T-cell (primary cell): ENCODE measurements around the gene CCDC87. TPM values are rescaled to one million over a fixed set of nuclear protein-coding genes. Genes with fewer than 3 reads are reported as not detected.
A peak's percentile ranks its signal among the peaks of the same experiment; 100 is the strongest.
"Not testable (repeated sequence)": the region's sequence is repeated elsewhere in the genome, so short reads cannot be mapped to it uniquely, and the experiment has no call there.

Experiments
- ATAC-seq, 4 experiments: fragments of 200-7000 bp in 3 of 4; fragments of 150-1000 bp in 1 of 4; cut with Tn5 transposase; replicated peaks in 1 of 4; 1 replicate in 3 of 4; 2 replicates in 1 of 4; pipeline ENCODE4 v1.10.0; 2021; ENCODE audit warnings: moderate library complexity in 3 of 4, mild to moderate bottlenecking in 2 of 4, moderate number of reproducible peaks in 1 of 4
- CTCF ChIA-PET, 2 donors: fragments of 300-600 bp; sonication (Branson Sonifier 250); formaldehyde crosslinking; loops; one replicate each; lab custom pipeline; 2022; ENCODE audit warnings: antibody characterized with exemption in 2 of 2; lab: Charles Lee
- POLR2A ChIA-PET, 2 donors: fragments of 300-600 bp; sonication (Branson Sonifier 250); formaldehyde crosslinking; loops; one replicate each; lab custom pipeline; 2022; ENCODE audit warnings: antibody characterized with exemption in 2 of 2; lab: Charles Lee
- DNase-seq, 35 experiments: peaks; one replicate each; pipeline versions ENCODE4 v3.0.0 to v3.0.0-alpha.2; 2013 to 2023
- H3K27ac ChIP-seq: one replicate; pipeline ENCODE4 v1.5.1; 2013; ENCODE audit warnings: low read length
- H3K27me3 ChIP-seq, 2 experiments: replicated peaks in 1 of 2; 1 replicate in 1 of 2; 2 replicates in 1 of 2; pipeline versions ENCODE4 v1.6.1 to v1.7.0; 2013; ENCODE audit warnings: low read length in 1 of 2, mixed read lengths in 1 of 2; ENCODE audit not compliant: control insufficient read depth in 2 of 2, insufficient read depth in 2 of 2; ENCODE audit errors: extremely low read depth in 1 of 2
- H3K36me3 ChIP-seq, 2 donors: 1 replicate in 1 of 2; 2 replicates in 1 of 2; pipeline versions ENCODE4 v1.6.1 to v1.7.0; 2013; ENCODE audit warnings: low read length in 1 of 2; ENCODE audit not compliant: control insufficient read depth in 2 of 2, insufficient read depth in 1 of 2; ENCODE audit errors: extremely low read depth in 1 of 2
- H3K4me1 ChIP-seq, 2 experiments: 1 replicate in 1 of 2; 2 replicates in 1 of 2; pipeline versions ENCODE4 v1.6.1 to v1.7.0; 2013; ENCODE audit warnings: low read length in 2 of 2, mixed read lengths in 1 of 2; ENCODE audit not compliant: insufficient read depth in 2 of 2, control insufficient read depth in 1 of 2; ENCODE audit errors: extremely low read depth in 1 of 2
- H3K4me3 ChIP-seq, 2 donors: 1 replicate in 1 of 2; 2 replicates in 1 of 2; pipeline versions ENCODE4 v1.5.1 to v1.7.0; 2013; ENCODE audit warnings: mild to moderate bottlenecking in 2 of 2, low read length in 1 of 2, moderate library complexity in 1 of 2; ENCODE audit not compliant: control insufficient read depth in 1 of 2; ENCODE audit errors: extremely low read depth in 1 of 2
- H3K9me3 ChIP-seq: 2 replicates; pipeline ENCODE4 v1.7.0; 2013
- H3K27ac Mint-ChIP-seq, 2 donors: one replicate each; pipeline ENCODE4 v1.8.0; 2020 to 2021; ENCODE audit warnings: mild to moderate bottlenecking in 2 of 2, mixed read lengths in 2 of 2
- H3K27me3 Mint-ChIP-seq, 2 donors: one replicate each; pipeline ENCODE4 v1.8.0; 2021 to 2022; ENCODE audit warnings: mixed read lengths in 2 of 2
- H3K36me3 Mint-ChIP-seq: one replicate; pipeline ENCODE4 v1.8.0; 2021; ENCODE audit warnings: mixed read lengths
- H3K4me1 Mint-ChIP-seq, 3 donors: one replicate each; pipeline ENCODE4 v1.8.0; 2020 to 2022; ENCODE audit warnings: mixed read lengths in 3 of 3, mild to moderate bottlenecking in 1 of 3
- H3K4me3 Mint-ChIP-seq, 3 donors: one replicate each; pipeline ENCODE4 v1.8.0; 2020 to 2022; ENCODE audit warnings: mild to moderate bottlenecking in 3 of 3, mixed read lengths in 3 of 3, moderate library complexity in 3 of 3
- H3K9me3 Mint-ChIP-seq, 3 donors: one replicate each; pipeline ENCODE4 v1.8.0; 2020 to 2022; ENCODE audit warnings: mixed read lengths in 3 of 3
- WGBS: methylation state at CpG from one replicate; pipeline ENCODE4 v1.1.5; 2013; ENCODE audit warnings: missing lambda C conversion rate; ENCODE audit not compliant: insufficient coverage; 5-methylcytosine and 5-hydroxymethylcytosine counted together
- total RNA-seq, 35 experiments: library from RNA in 6 of 35; stranded (reverse) in 6 of 35; fragments of 120-200 nt in 1 of 35; gene quantifications; one replicate each; pipeline versions ENCODE4 v1.2.1 to v1.2.4 and lab custom pipeline; 2013 to 2026

Gene CCDC87
- total RNA-seq, 5 donors from 2014 or later (not counting 1 experiment from before 2014, with no cell fraction given): 0.10 to 0.65 (median 0.32) TPM

- Histone ChIP-seq H3K4me3 (no peak overlapping the region), H3K27ac (no peak overlapping the region), H3K27me3 (no peaks in the 10 kb centered on the region), H3K9me3 (no peaks in the 10 kb centered on the region), H3K36me3 (no peaks in the 10 kb centered on the region), H3K4me1 (peaks cover 19 to 26% of the 10 kb centered on the region in 2 experiments)
- Mint-ChIP-seq H3K27ac (no peak overlapping the region), H3K4me3 (no peak overlapping the region), H3K27me3 (no peaks in the 10 kb centered on the region), H3K9me3 (no peaks in the 10 kb centered on the region), H3K4me1 (peaks cover 32 to 45% (median 33%) of the 10 kb centered on the region in 3 donors), H3K36me3 (peaks cover 13% of the 10 kb centered on the region)
- ATAC-seq (no peak), DNase-seq (no peak)
- ChIA-PET POLR2A (interaction anchor here (0.6 kb wide), 2 partner anchors 17 to 363 kb away, joined by 5 to 8 read pairs; no protein-coding TSS in a partner anchor), CTCF (no interaction called here)
- whole genome bisulfite sequencing: 96% methylated on average over 13 of the region's 13 CpGs
Observed at GRCh38 chr11:66614073-66614472, 21.2 kb upstream of the CCDC87 start.

- no peaks in the 10 kb centered on the region for H3K27me3 ChIP-seq
- ATAC-seq (no peak), DNase-seq (no peak)
- no peaks in the 10 kb centered on the region for H3K27me3 Mint-ChIP-seq
- no peak overlapping the region for H3K4me3 Mint-ChIP-seq
- no peak overlapping the region for H3K27ac ChIP-seq
- no CpG with 5 or more reads among the region's 1 CpG for WGBS
- peaks cover 17 to 29% (median 19%) of the 10 kb centered on the region in 3 donors for H3K4me1 Mint-ChIP-seq
- ChIA-PET POLR2A (interaction anchor here in 1 of 2 donors (0.6 kb wide), 1 partner anchor 217 kb away, joined by 3 read pairs; no protein-coding TSS in a partner anchor), CTCF (no interaction called here)
- H3K36me3 ChIP-seq: no peaks in the 10 kb centered on the region
- no peaks in the 10 kb centered on the region for H3K36me3 Mint-ChIP-seq
- H3K4me1 ChIP-seq: peaks cover 4 to 11% of the 10 kb centered on the region in 2 experiments
- no peaks in the 10 kb centered on the region for H3K9me3 Mint-ChIP-seq
- no peaks in the 10 kb centered on the region for H3K9me3 ChIP-seq
- H3K4me3 ChIP-seq: no peak overlapping the region
- no peak overlapping the region for H3K27ac Mint-ChIP-seq
Observed at GRCh38 chr11:66612458-66612857, 19.6 kb upstream of the CCDC87 start.

GRCh38 chr11:66609721-66610617 lies 17.1 kb upstream of the CCDC87 start:
- no peak overlapping the region for H3K4me3 ChIP-seq
- peak overlapping the region; percentile 74 to 80 for H3K27ac Mint-ChIP-seq
- ATAC-seq (peak in 1 of 4 experiments; percentile 41), DNase-seq (no peak)
- no peaks in the 10 kb centered on the region for H3K27me3 Mint-ChIP-seq
- no peaks in the 10 kb centered on the region for H3K9me3 Mint-ChIP-seq
- WGBS: 100% methylated on average over 2 of the region's 4 CpGs
- POLR2A ChIA-PET: interaction anchor here in 1 of 2 donors (0.5 kb wide), 1 partner anchor 50 kb away, joined by 4 read pairs; no protein-coding TSS in a partner anchor
- H3K36me3 Mint-ChIP-seq: peaks cover 6% of the 10 kb centered on the region
- H3K36me3 ChIP-seq: peaks cover 6 to 16% of the 10 kb centered on the region in 2 donors
- no peaks in the 10 kb centered on the region for H3K27me3 ChIP-seq
- H3K9me3 ChIP-seq: no peaks in the 10 kb centered on the region
- H3K27ac ChIP-seq: peak overlapping the region; percentile 41
- H3K4me1 ChIP-seq: no peaks in the 10 kb centered on the region
- H3K4me1 Mint-ChIP-seq: peaks cover 6 to 17% (median 9%) of the 10 kb centered on the region in 3 donors
- CTCF ChIA-PET: no interaction called here
- no peak overlapping the region for H3K4me3 Mint-ChIP-seq

- Histone ChIP-seq H3K27ac (no peak overlapping the region), H3K4me1 (no peaks in the 10 kb centered on the region), H3K27me3 (no peaks in the 10 kb centered on the region), H3K4me3 (no peak overlapping the region), H3K9me3 (no peaks in the 10 kb centered on the region), H3K36me3 (peaks cover 23 to 25% of the 10 kb centered on the region in 2 donors)
- no peaks in the 10 kb centered on the region for H3K9me3 Mint-ChIP-seq
- peaks cover 14% of the 10 kb centered on the region for H3K36me3 Mint-ChIP-seq
- peaks cover 6 to 17% (median 9%) of the 10 kb centered on the region in 3 donors for H3K4me1 Mint-ChIP-seq
- ChIA-PET POLR2A (no interaction called here), CTCF (no interaction called here)
- WGBS: 94% methylated on average over 6 of the region's 8 CpGs
- no peaks in the 10 kb centered on the region for H3K27me3 Mint-ChIP-seq
- no peak overlapping the region for H3K27ac Mint-ChIP-seq
- DNase-seq (no peak), ATAC-seq (no peak)
- no peak overlapping the region for H3K4me3 Mint-ChIP-seq
Observed at GRCh38 chr11:66607126-66607834, 14.4 kb upstream of the CCDC87 start.

- H3K4me3 Mint-ChIP-seq, H3K4me3 ChIP-seq, H3K9me3 ChIP-seq, H3K27ac ChIP-seq, POLR2A ChIA-PET, H3K9me3 Mint-ChIP-seq, H3K27ac Mint-ChIP-seq, CTCF ChIA-PET, DNase-seq, H3K27me3 ChIP-seq, H3K4me1 ChIP-seq, ATAC-seq, H3K27me3 Mint-ChIP-seq: not testable (repeated sequence)
- peaks cover 25 to 26% of the 10 kb centered on the region in 2 donors for H3K36me3 ChIP-seq
- Mint-ChIP-seq H3K4me1 (peaks cover 6 to 15% (median 9%) of the 10 kb centered on the region in 3 donors), H3K36me3 (peaks cover 17% of the 10 kb centered on the region)
- no CpG with 5 or more reads among the region's 3 CpGs for WGBS
Observed at GRCh38 chr11:66606608-66607007, 13.7 kb upstream of the CCDC87 start.

GRCh38 chr11:66604155-66604554 lies 11.3 kb upstream of the CCDC87 start:
- H3K27me3 ChIP-seq: no peaks in the 10 kb centered on the region
- Mint-ChIP-seq H3K9me3 (no peaks in the 10 kb centered on the region), H3K27ac (no peak overlapping the region), H3K27me3 (no peaks in the 10 kb centered on the region), H3K4me1 (no peaks in the 10 kb centered on the region), H3K36me3 (peaks cover 26% of the 10 kb centered on the region), H3K4me3 (no peak overlapping the region)
- ATAC-seq (no peak), DNase-seq (no peak)
- no peaks in the 10 kb centered on the region for H3K9me3 ChIP-seq
- peaks cover 26 to 41% of the 10 kb centered on the region in 2 donors for H3K36me3 ChIP-seq
- POLR2A ChIA-PET: no interaction called here
- CTCF ChIA-PET: no interaction called here
- no peak overlapping the region for H3K4me3 ChIP-seq
- H3K27ac ChIP-seq: no peak overlapping the region
- H3K4me1 ChIP-seq: no peaks in the 10 kb centered on the region
- 84% methylated on average over 5 of the region's 5 CpGs for WGBS
